ENCODE data around the gene PTPN4. TPM values are rescaled to one million over a fixed set of nuclear protein-coding genes. Genes with fewer than 3 reads are reported as not detected.

Gene PTPN4
- total and polyA plus RNA-seq, 10 of the 15 experiments (the other 5 are each of a cell fraction or from before 2014, with no cell fraction given): 5.0 to 29.7 (median 23.7) TPM

DNA sequence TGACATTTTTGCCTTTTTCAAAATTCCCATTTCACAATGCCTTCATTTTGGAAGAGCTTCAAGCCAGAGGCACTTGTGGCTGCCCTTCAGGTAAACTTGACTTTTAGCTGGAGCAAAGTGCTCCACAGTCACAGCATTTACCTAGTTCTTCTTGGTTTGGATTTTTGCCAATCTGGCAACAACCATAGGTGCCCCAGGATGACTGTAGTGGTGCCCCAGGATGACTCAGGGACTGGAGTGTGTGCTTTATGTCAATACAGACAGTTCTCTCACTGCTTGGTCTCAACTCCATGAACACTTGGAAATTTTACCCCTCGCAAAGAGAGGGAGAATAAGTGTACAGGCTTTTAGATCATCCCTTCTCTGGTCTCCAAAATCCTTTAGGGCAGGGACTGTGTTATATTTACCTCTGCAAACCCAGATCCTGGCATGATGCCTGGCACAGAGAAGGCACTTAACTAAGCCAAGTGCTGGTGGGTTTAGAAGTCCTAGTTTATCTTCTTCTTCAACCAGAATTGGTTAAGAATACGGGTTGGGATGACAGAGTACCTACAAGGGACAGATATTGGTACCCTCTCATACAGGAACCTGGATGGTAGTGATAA is 15.3 kb upstream of the PTPN4 start:
- no peaks in the 10 kb centered on the region for H3K79me2 ChIP-seq (ENCODE audit: control insufficient read depth, insufficient read depth, low read length)

More for the DNA sequence above, 15.3 kb upstream of the PTPN4 start:
- FAIRE-seq (no peak), ATAC-seq (no peak), DNase-seq (ENCODE audit: low read depth, low spot score) (no peak)
- intact Hi-C loops (cut with micrococcal nuclease; ENCODE audit: unreplicated experiment) (no loop called here), in situ Hi-C loops (cut with MboI) (no loop called here)
- ChIA-PET POLR2A (no interaction called here), CTCF (no interaction called here), SMC1A (ENCODE audit: uncharacterized antibody, unreplicated experiment) (no interaction called here), RAD21 (ENCODE audit: unreplicated experiment) (no interaction called here)
- Histone ChIP-seq H3K4me1 (ENCODE audit: control insufficient read depth, insufficient read depth, low read length) (no peaks in the 10 kb centered on the region), H3K9ac (ENCODE audit: control insufficient read depth, insufficient read depth, low read length) (no peak overlapping the region), H3K4me3 (no peak overlapping the region), H3K9me3 (replicated peaks; ENCODE audit: control insufficient read depth, insufficient read depth, low read length) (no peaks in the 10 kb centered on the region), H2AFZ (ENCODE audit: control insufficient read depth, low read depth, low read length) (no peak overlapping the region), H4K20me1 (ENCODE audit: control insufficient read depth, insufficient read depth) (no peaks in the 10 kb centered on the region), H3K4me2 (ENCODE audit: control insufficient read depth, insufficient read depth) (no peak overlapping the region), H3K27me3 (replicated peaks in 1 of 2; ENCODE audit: control insufficient read depth in 2 of 2, insufficient read depth in 2 of 2, low read length in 1 of 2) (peaks cover 5 to 6% of the 10 kb centered on the region in 2 experiments; a peak in 2 of 4 replicates), H3K36me3 (ENCODE audit: control insufficient read depth in 2 of 2, insufficient read depth in 2 of 2, low read length in 1 of 2) (no peaks in the 10 kb centered on the region), H3K27ac (ENCODE audit: control insufficient read depth, insufficient read depth) (no peak overlapping the region)
- 11% methylated on average over 2 of the region's 2 CpGs for WGBS (ENCODE audit: insufficient coverage, insufficient replicate concordance, low lambda C conversion rate, missing lambda C conversion rate)
- TF ChIP-seq NFYB (IDR thresholded peaks at IDR 0.05; ENCODE audit: insufficient read depth, low read depth, low read length): no peak
- TF ChIP-seq CHD2 (IDR thresholded peaks at IDR 0.05; ENCODE audit: borderline replicate concordance, low read depth, low read length): no peak
- no peak for TF ChIP-seq EGR1 (IDR thresholded peaks at IDR 0.05; ENCODE audit: borderline replicate concordance in 1 of 2, low read depth in 2 of 2, low read length in 2 of 2)
- TF ChIP-seq CREM (IDR thresholded peaks at IDR 0.05; ENCODE audit: low read depth): no peak
- TF ChIP-seq, protein P1, sequence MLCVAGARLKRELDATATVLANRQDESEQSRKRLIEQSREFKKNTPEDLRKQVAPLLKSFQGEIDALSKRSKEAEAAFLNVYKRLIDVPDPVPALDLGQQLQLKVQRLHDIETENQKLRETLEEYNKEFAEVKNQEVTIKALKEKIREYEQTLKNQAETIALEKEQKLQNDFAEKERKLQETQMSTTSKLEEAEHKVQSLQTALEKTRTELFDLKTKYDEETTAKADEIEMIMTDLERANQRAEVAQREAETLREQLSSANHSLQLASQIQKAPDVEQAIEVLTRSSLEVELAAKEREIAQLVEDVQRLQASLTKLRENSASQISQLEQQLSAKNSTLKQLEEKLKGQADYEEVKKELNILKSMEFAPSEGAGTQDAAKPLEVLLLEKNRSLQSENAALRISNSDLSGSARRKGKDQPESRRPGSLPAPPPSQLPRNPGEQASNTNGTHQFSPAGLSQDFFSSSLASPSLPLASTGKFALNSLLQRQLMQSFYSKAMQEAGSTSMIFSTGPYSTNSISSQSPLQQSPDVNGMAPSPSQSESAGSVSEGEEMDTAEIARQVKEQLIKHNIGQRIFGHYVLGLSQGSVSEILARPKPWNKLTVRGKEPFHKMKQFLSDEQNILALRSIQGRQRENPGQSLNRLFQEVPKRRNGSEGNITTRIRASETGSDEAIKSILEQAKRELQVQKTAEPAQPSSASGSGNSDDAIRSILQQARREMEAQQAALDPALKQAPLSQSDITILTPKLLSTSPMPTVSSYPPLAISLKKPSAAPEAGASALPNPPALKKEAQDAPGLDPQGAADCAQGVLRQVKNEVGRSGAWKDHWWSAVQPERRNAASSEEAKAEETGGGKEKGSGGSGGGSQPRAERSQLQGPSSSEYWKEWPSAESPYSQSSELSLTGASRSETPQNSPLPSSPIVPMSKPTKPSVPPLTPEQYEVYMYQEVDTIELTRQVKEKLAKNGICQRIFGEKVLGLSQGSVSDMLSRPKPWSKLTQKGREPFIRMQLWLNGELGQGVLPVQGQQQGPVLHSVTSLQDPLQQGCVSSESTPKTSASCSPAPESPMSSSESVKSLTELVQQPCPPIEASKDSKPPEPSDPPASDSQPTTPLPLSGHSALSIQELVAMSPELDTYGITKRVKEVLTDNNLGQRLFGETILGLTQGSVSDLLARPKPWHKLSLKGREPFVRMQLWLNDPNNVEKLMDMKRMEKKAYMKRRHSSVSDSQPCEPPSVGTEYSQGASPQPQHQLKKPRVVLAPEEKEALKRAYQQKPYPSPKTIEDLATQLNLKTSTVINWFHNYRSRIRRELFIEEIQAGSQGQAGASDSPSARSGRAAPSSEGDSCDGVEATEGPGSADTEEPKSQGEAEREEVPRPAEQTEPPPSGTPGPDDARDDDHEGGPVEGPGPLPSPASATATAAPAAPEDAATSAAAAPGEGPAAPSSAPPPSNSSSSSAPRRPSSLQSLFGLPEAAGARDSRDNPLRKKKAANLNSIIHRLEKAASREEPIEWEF (IDR thresholded peaks at IDR 0.05; ENCODE audit: insufficient replicate concordance, low read depth, low read length): no peak
- TF ChIP-seq, protein P2, sequence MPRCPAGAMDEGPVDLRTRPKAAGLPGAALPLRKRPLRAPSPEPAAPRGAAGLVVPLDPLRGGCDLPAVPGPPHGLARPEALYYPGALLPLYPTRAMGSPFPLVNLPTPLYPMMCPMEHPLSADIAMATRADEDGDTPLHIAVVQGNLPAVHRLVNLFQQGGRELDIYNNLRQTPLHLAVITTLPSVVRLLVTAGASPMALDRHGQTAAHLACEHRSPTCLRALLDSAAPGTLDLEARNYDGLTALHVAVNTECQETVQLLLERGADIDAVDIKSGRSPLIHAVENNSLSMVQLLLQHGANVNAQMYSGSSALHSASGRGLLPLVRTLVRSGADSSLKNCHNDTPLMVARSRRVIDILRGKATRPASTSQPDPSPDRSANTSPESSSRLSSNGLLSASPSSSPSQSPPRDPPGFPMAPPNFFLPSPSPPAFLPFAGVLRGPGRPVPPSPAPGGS (IDR thresholded peaks at IDR 0.05; ENCODE audit: borderline replicate concordance, insufficient read depth, low read depth, low read length, poor library complexity, severe bottlenecking): no peak
- no peak for TF ChIP-seq SIX5 (IDR thresholded peaks at IDR 0.05; ENCODE audit: low read depth, low read length, severe bottlenecking)
- no peak for TF ChIP-seq POU2F2 (IDR thresholded peaks at IDR 0.05; ENCODE audit: borderline replicate concordance, low read depth, low read length)
- no peak for TF ChIP-seq STAT1 (conservative IDR thresholded peaks at IDR 0.05)
- BruUV-seq (replicated peaks): no TSS peak

All from GM12878 (cell line).